NCI-H146 treated with DMSO at 0.1 percent for 48 hours (cell line): ENCODE measurements around the gene NUP58.

ENCODE experiments used
- DNase-seq: peaks from one replicate; lab custom pipeline; 2025; ENCODE audit not compliant: unreplicated experiment; lab: John Stamatoyannopoulos, UW

The NUP58 gene, protein sequence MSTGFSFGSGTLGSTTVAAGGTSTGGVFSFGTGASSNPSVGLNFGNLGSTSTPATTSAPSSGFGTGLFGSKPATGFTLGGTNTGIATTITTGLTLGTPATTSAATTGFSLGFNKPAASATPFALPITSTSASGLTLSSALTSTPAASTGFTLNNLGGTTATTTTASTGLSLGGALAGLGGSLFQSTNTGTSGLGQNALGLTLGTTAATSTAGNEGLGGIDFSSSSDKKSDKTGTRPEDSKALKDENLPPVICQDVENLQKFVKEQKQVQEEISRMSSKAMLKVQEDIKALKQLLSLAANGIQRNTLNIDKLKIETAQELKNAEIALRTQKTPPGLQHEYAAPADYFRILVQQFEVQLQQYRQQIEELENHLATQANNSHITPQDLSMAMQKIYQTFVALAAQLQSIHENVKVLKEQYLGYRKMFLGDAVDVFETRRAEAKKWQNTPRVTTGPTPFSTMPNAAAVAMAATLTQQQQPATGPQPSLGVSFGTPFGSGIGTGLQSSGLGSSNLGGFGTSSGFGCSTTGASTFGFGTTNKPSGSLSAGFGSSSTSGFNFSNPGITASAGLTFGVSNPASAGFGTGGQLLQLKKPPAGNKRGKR

DNA sequence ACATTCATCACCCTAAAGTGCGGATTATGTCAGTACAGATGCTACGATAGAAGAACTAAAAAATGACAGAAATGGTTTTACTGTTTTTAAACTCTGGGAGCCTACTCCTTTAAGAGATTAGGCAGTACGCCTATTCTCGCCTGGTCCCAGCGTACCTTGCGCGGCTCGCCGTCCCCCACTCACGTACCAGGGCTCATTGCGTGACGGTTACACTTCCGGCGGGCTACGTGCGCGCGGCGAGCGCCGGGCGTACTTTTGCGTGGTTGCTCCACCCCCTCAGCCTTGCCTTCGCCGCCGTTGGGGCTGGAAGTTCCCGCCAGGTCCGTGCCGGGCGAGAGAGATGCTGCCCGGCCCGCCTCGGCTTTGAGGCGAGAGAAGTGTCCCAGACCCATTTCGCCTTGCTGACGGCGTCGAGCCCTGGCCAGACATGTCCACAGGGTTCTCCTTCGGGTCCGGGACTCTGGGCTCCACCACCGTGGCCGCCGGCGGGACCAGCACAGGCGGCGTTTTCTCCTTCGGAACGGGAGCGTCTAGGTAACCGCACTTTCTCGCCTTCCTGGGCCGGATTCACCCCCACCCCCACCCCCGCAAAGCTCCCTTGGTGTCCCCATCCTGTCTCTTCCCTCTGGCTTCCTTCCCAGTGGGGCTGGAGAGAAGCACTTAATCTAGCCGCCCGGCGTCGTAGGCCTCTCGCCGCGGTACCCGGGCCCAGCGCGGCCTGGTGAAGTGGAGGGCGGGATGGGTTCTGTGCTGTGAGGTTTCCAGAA lies at the start of gene NUP58:
Gene NUP58, plus strand, starts transcription at position 279 of the 767 bp plus-strand sequence. Its CDS starts 149 bp downstream, at position 428.
- peak; percentile 76 for DNase-seq

- no peak for DNase-seq
Measured at GRCh38 chr13:25252225-25252624, 49.2 kb upstream of the NUP58 start.

GRCh38 chr13:25252752-25253151 lies 48.7 kb upstream of the NUP58 start:
- DNase-seq: no peak

- DNase-seq: no peak
Measured at GRCh38 chr13:25253702-25254101, 47.7 kb upstream of the NUP58 start.

DNA sequence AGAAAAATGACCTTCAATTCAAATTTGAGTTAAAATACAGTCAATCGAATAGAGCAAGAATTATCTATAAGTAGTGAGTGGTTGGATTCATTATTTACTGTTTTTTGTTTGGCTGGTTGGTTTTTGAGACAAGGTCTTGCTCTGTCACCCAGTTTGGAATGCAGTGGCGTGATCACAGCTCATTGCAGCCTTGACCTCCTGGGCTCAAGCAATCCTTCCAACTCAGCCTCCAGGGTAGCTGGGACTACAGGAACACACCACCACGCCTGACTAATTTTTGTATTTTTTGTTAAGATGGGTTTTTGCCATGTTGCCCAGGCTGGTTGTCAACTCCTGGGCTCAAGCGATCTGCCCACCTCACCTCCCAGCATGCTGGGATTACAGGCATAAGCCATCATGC lies 39.2 kb upstream of the NUP58 start:
- no peak for DNase-seq

GRCh38 chr13:25266706-25267105 lies 34.7 kb upstream of the NUP58 start:
- no peak for DNase-seq

DNA sequence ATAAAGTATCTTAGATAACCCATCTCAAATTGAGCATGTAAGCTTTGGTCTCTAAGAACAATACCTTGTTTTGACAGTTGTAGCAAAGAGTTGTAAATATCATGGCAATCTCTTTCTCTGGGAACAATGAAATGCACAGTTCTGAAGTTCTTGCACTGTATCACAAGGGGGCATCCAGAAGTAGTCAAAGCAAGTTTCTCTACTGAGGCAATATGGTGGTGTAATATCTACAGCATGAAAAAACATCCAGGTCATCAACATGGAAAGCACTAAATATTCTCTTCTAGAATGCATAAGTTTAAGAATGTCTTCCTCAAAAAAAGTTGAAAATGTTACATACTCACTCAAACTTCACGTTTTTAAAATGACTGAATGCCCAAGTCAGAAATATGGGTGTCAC lies 33.7 kb upstream of the NUP58 start:
- no peak for DNase-seq

GRCh38 chr13:25268561-25268960 lies 32.9 kb upstream of the NUP58 start:
- DNase-seq: no peak

- DNase-seq: no peak
Measured at GRCh38 chr13:25276748-25277147, 24.7 kb upstream of the NUP58 start.

DNA sequence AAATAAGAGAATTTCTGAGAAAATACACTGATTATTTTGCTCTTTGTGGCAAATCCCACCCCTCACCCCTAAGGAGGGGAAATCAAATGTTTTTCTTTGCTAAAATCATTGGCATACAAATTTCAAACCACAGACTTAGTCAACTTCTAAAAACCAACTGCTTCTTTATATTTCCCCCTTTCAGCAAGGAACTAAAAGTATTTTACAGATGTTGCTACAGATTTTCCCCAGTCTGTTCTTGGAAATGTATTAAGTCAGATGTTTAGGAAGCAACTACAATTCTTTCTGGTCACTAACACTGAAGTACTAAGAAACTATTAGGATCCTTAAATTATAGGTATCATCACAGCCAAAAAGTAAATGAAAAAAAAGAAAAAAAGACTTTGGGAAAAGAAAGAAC lies 21.0 kb upstream of the NUP58 start:
- no peak for DNase-seq

GRCh38 chr13:25281193-25281934 lies 20.1 kb upstream of the NUP58 start:
- DNase-seq: no peak

- no peak for DNase-seq
Measured at GRCh38 chr13:25281935-25282332, 19.5 kb upstream of the NUP58 start.

GRCh38 chr13:25286308-25286968 lies 15.0 kb upstream of the NUP58 start:
- peak; percentile 28 for DNase-seq

DNA sequence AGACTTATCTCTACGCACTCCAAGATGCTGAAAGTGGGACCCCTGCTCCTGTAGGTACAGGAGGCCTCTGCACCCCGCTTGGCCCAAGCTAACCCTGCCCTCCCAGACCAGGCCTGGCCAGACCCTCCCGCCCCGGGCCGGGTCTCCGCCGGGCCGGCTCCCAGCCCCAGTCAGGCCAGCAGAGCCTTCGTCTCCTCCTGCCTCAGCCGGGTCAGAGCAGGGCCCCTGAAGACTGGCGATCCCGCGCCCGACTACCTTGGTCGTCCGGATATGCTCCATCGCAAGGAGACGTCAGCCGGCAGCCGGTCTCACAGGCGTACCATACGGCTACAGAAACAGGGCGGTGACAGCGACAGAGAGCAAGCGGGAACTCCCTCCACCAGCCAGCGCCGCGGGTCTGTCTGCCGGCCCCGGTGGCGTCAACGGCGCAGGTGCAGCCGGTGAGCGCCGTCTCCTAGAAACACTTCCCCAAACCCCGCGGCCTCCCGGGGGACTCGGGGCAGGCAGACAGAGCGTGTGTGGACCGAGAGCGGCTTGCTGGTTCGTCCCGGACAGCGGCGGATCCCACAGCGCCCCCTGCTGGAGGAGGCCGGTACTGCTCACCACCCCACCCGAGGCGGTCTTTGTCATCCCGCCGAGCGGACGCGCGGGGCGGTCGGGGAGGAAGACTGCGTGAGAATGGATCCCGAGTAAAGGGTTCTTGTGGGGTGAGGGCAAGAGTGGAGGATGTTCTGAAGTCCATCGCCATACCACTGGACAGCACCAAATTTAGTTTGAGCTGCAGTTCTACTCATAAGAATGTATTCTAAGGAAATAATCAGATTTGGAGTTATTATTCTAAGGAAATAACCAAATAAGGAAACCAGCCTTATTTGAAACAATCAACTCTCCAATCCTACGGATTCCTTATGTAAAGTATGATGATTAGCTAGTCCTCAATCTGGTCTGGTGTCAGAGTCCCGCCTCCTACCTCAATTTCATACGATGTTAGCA lies 14.2 kb upstream of the NUP58 start, which contains the start of gene MTMR6:
Gene MTMR6, minus strand, starts transcription at position 520 of the 993 bp plus-strand sequence. Its CDS starts 241 bp downstream, at position 279.
- peak; percentile 71 for DNase-seq

DNA sequence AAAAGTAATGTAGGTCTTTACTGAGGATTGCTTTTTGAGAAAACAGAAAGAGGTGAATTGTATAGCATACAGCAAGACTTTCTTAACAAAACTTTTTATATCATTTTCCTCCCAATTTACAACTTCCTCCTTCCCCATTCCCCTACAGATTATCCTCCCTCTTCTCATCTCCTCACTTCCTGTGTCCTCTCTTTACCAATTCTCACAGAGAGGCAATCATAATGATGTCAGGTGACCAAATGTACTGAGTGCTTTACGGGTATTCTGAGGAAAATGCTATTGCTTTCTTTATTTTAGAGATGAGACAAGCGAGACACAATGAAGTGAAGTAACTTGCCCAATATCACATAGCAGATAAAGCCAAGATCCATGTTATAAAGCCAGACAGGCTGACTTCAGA lies 12.5 kb upstream of the NUP58 start:
- DNase-seq: no peak

DNA sequence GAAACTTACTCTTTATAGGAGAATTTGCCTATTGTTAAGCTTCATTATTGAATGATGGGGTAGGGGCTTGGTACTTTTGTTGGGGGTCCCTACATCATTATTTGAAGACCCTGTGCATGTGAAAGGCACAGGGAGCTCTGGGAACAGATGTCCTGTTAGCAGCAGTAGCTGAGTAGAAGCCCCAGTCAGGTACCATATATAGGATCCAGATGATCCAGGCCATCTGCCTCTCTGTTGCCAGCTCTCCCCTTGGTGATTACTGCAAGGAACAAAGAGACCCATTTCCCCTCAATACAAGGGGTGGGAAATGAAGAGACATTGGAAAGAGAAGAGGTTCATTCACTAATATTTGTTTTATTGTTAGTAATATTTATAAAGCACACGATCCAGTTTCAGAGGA lies 9.7 kb upstream of the NUP58 start:
- no peak for DNase-seq

DNA sequence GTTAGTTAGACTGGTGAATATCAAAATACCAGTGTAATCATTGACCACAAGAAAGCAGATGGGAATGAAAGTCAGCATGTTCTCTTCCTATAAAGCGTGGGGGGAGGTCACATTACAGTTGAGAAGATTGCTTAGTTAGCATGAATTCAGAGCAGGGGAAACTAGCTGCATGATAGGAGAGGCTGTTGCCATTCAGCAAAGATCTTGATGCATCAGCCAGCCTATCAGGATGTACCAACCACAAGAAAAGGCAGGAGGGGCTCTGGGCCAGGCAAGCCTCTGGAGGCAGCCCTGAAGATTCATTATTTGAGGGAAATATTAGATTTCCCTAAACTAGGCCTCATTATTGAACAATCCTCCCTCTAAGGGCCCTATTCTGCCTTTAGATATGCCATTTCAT lies 9.1 kb upstream of the NUP58 start:
- DNase-seq: peak; percentile 27

DNA sequence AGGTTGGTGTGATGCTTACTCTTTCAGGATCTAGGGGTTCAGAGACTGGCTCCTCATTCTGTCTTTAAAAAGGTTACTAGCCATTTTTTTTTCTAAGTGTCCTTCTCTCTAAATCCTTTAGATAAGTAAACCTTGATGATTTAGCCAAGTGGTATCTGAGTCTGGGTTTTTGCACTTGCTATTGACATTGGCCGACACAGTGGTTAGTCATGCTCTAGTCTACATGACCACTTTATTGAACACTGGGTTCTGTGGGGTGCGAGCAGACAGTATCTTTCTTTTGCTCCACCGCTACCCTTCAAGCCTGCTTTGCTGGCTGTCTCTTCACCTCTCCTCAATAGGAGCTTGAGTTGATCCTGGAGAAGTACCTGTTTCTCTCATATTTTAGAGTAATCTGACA lies 6.2 kb upstream of the NUP58 start:
- no peak for DNase-seq

GRCh38 chr13:25295701-25296100 lies 5.7 kb upstream of the NUP58 start:
- DNase-seq: no peak
